Activated naive CD4-positive, alpha-beta T cell treated with anti-CD3 and anti-CD28 coated beads for 36 hours (primary cell): ENCODE results near the gene ZSCAN23. TPM values are rescaled to one million over a fixed set of nuclear protein-coding genes. Genes with fewer than 3 reads are reported as not detected.

Experiments
- CTCF ChIA-PET: fragments of 350-600 bp; sonication (Branson Sonifier 250); formaldehyde crosslinking; loops from one replicate; lab custom pipeline; 2021; ENCODE audit warnings: antibody characterized with exemption; lab: Charles Lee
- DNase-seq: peaks from one replicate; pipeline ENCODE4 v3.0.0-alpha.2; 2020
- H3K27ac Mint-ChIP-seq: one replicate; pipeline ENCODE4 v1.8.0; 2021; ENCODE audit warnings: mild to moderate bottlenecking, mixed read lengths
- H3K27me3 Mint-ChIP-seq: one replicate; pipeline ENCODE4 v1.8.0; 2021; ENCODE audit warnings: low read depth, mixed read lengths
- H3K36me3 Mint-ChIP-seq: one replicate; pipeline ENCODE4 v1.8.0; 2021; ENCODE audit warnings: low read depth, mixed read lengths
- H3K4me1 Mint-ChIP-seq: one replicate; pipeline ENCODE4 v1.8.0; 2021; ENCODE audit warnings: low read depth, mixed read lengths
- H3K4me3 Mint-ChIP-seq: one replicate; pipeline ENCODE4 v1.8.0; 2021; ENCODE audit warnings: mild to moderate bottlenecking, moderate library complexity, mixed read lengths
- H3K9me3 Mint-ChIP-seq: one replicate; pipeline ENCODE4 v1.8.0; 2021; ENCODE audit warnings: mixed read lengths
- intact Hi-C: fragments of 100-400 bp; cut with micrococcal nuclease; formaldehyde crosslinking; loops from one replicate; pipeline ENCODE4 v1.15.1; 2023
- total RNA-seq, 2 experiments: library from RNA; stranded (reverse); gene quantifications; one replicate each; pipeline ENCODE4 v1.2.3, GENCODE V29; 2021

Gene ZSCAN23
- total RNA-seq, 2 experiments from 2014 or later = 1.7 to 2.0 TPM

GRCh38 chr6:28399350-28400121 is 43.8 kb downstream of the ZSCAN23 start, which contains the start of gene ZSCAN12:
ZSCAN12 (minus strand) TSS chr6:28399747; CDS start chr6:28398405, 1,342 bp downstream.
- Mint-ChIP-seq H3K27me3 (peaks cover 20% of the 10 kb centered on the region), H3K9me3 (no peaks in the 10 kb centered on the region), H3K36me3 (peaks cover 22% of the 10 kb centered on the region), H3K4me1 (peaks cover 39% of the 10 kb centered on the region), H3K4me3 (peak within 1 kb of the TSS; percentile 91), H3K27ac (peak within 1 kb of the TSS; percentile 91)
- CTCF ChIA-PET = no interaction called here
- intact Hi-C loops = loop anchor here (1.0 to 10.0 kb wide), 8 partner anchors 27 to 285 kb away; partner anchors contain the start of genes PGBD1, ZKSCAN4 and ZSCAN23
- DNase-seq = peak; percentile 90

GRCh38 chr6:28395918-28396317 is 47.4 kb downstream of the ZSCAN23 start:
- H3K27me3 Mint-ChIP-seq = peaks cover under 1% of the 10 kb centered on the region
- intact Hi-C loops = loop anchor here (5.0 to 10.0 kb wide), 3 partner anchors 114 to 289 kb away; partner anchors contain the start of gene PGBD1
- H3K9me3 Mint-ChIP-seq = no peaks in the 10 kb centered on the region
- no peak for DNase-seq
- CTCF ChIA-PET = no interaction called here
- peaks cover 43% of the 10 kb centered on the region for H3K4me1 Mint-ChIP-seq
- peaks cover 42% of the 10 kb centered on the region for H3K36me3 Mint-ChIP-seq
- no peak overlapping the region for H3K27ac Mint-ChIP-seq
- H3K4me3 Mint-ChIP-seq = no peak overlapping the region

- Mint-ChIP-seq H3K9me3 (no peaks in the 10 kb centered on the region), H3K36me3 (peaks cover 56% of the 10 kb centered on the region), H3K27me3 (no peaks in the 10 kb centered on the region), H3K27ac (no peak overlapping the region), H3K4me1 (peaks cover 40% of the 10 kb centered on the region), H3K4me3 (no peak overlapping the region)
- intact Hi-C loops = loop anchor here (10.0 kb wide), 2 partner anchors 191 to 291 kb away; a partner anchor contains a TSS
- CTCF ChIA-PET = interaction anchor here (0.7 to 1.0 kb wide), 2 partner anchors 19 to 145 kb away, joined by 4 to 5 read pairs; no protein-coding TSS in a partner anchor
- no peak for DNase-seq
Observed at GRCh38 chr6:28393912-28394662, 49.2 kb downstream of the ZSCAN23 start.

GRCh38 chr6:28390688-28391087 is 52.6 kb downstream of the ZSCAN23 start:
- H3K27me3 Mint-ChIP-seq = no peaks in the 10 kb centered on the region
- intact Hi-C loops = loop anchor here (10.0 kb wide), 2 partner anchors 194 to 294 kb away; a partner anchor contains a TSS
- H3K9me3 Mint-ChIP-seq = no peaks in the 10 kb centered on the region
- no peak overlapping the region for H3K4me3 Mint-ChIP-seq
- H3K36me3 Mint-ChIP-seq = peaks cover 64% of the 10 kb centered on the region
- no peak for DNase-seq
- H3K4me1 Mint-ChIP-seq = peaks cover 12% of the 10 kb centered on the region
- no peak overlapping the region for H3K27ac Mint-ChIP-seq
- CTCF ChIA-PET = no interaction called here

GRCh38 chr6:28384143-28384533 is 59.2 kb downstream of the ZSCAN23 start:
- H3K9me3 Mint-ChIP-seq = no peaks in the 10 kb centered on the region
- intact Hi-C loops = no loop called here
- peaks cover 17% of the 10 kb centered on the region for H3K4me1 Mint-ChIP-seq
- H3K27ac Mint-ChIP-seq = no peak overlapping the region
- H3K36me3 Mint-ChIP-seq = peaks cover 71% of the 10 kb centered on the region
- H3K4me3 Mint-ChIP-seq = no peak overlapping the region
- no peaks in the 10 kb centered on the region for H3K27me3 Mint-ChIP-seq
- no peak for DNase-seq
- CTCF ChIA-PET = interaction anchor here (1.0 to 1.5 kb wide), 3 partner anchors 18 to 256 kb away, joined by 3 to 4 read pairs (median 3); no protein-coding TSS in a partner anchor

GRCh38 chr6:28383235-28384142 is 59.8 kb downstream of the ZSCAN23 start:
- H3K36me3 Mint-ChIP-seq = peaks cover 66% of the 10 kb centered on the region
- DNase-seq = peak; percentile 68
- H3K27me3 Mint-ChIP-seq = no peaks in the 10 kb centered on the region
- peak overlapping the region; percentile 68 for H3K4me3 Mint-ChIP-seq
- intact Hi-C loops = no loop called here
- H3K27ac Mint-ChIP-seq = peak overlapping the region; percentile 33
- CTCF ChIA-PET = interaction anchor here (0.6 to 1.5 kb wide), 4 partner anchors 19 to 255 kb away, joined by 3 to 4 read pairs (median 4); partner anchors contain the start of gene ZKSCAN3
- no peaks in the 10 kb centered on the region for H3K9me3 Mint-ChIP-seq
- peaks cover 17% of the 10 kb centered on the region for H3K4me1 Mint-ChIP-seq

Other genes with a start within 250 kb of the ZSCAN23 start
- under 1 TPM; 0.74 to 0.88 TPM for gene ZSCAN9, start 218.2 kb downstream of the ZSCAN23 start, total RNA-seq
- gene ZKSCAN4, start 191.2 kb downstream of the ZSCAN23 start, total RNA-seq = 1 to 10 TPM; 3.5 TPM
- under 1 TPM in 1 of 2 experiments, not detected in 1; 0.12 TPM for gene NKAPL, start 184.2 kb downstream of the ZSCAN23 start, total RNA-seq
- gene ZSCAN26, start 176.3 kb downstream of the ZSCAN23 start, total RNA-seq = 1 to 10 TPM; 2.7 to 3.8 TPM
- under 1 TPM; 0.64 to 0.69 TPM for gene PGBD1, start 161.9 kb downstream of the ZSCAN23 start, total RNA-seq
- under 1 TPM; 0.62 to 0.89 TPM for gene ZSCAN31, start 107.3 kb downstream of the ZSCAN23 start, total RNA-seq
- 1 to 10 TPM; 1.3 TPM for gene ZKSCAN3, start 93.5 kb downstream of the ZSCAN23 start, total RNA-seq
- 1 to 10 TPM; 4.4 to 4.7 TPM for gene ZSCAN12, start 43.7 kb downstream of the ZSCAN23 start, total RNA-seq
- not detected for gene GPX6, start 72.3 kb upstream of the ZSCAN23 start, total RNA-seq
- not detected for gene GPX5, start 82.4 kb upstream of the ZSCAN23 start, total RNA-seq